Mucosa of gallbladder (tissue), 1 donor: Measurements from ENCODE around the gene CD27. TPM values are rescaled to one million over a fixed set of nuclear protein-coding genes. Genes with fewer than 3 reads are reported as not detected.

ENCODE experiments used
- DNase-seq: peaks from one replicate; pipeline ENCODE4 v3.0.0-alpha.2; 2020; ENCODE audit warnings: low spot score
- total RNA-seq: library from RNA; stranded (reverse); gene quantifications from one replicate; pipeline ENCODE4 v1.2.1, GENCODE V29; 2021
- donor health status: DM: no; HTN: no; CAD: no.

Gene CD27
- total RNA-seq, 1 donor from 2014 or later, result 3.8 TPM

DNA sequence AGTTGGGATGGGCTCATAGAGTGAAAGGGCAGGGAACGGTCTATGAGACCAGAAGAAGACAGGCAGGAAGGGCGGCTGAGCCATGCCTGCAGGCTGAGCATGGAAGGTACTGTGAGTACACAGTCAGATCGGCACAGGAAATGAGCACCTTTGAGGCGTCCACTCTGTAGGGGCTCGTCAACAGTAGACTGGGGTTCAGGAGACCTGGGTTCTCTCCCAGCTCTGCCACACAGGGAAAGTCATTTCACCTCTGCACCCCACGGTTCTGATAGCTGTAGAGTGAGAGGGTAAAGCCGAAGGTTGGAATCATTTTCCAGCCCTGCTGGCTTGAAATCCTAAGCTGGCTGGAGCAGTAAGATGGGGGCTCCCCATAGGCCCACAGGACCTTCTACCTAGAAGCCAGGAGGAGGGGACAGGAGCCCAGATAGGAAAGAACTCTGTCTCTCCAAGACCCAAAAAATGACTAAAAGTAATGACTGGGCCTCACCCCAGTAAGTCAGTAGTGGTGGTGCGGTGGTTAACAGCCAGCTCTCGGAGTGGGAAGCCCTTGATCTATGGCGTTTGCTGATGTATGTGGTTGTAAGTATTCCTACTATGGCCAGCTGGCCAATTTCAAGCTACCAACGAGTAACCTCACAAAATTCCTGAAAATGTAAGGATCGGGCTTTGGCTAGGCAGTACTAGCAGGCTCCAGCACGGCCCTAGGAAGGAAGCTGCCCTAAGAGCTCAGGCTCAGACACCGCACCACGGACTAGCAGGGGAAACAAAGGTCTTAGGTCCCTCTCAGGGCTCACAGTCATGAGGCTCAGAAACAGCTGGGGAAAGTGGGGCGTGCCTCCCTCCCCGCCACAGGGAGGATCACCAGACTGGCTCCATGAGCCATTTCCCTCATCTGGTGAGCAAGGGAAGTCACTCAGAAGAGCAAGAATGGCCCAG, 10.3 kb upstream of the CD27 start:
- DNase-seq, result no peak

DNA sequence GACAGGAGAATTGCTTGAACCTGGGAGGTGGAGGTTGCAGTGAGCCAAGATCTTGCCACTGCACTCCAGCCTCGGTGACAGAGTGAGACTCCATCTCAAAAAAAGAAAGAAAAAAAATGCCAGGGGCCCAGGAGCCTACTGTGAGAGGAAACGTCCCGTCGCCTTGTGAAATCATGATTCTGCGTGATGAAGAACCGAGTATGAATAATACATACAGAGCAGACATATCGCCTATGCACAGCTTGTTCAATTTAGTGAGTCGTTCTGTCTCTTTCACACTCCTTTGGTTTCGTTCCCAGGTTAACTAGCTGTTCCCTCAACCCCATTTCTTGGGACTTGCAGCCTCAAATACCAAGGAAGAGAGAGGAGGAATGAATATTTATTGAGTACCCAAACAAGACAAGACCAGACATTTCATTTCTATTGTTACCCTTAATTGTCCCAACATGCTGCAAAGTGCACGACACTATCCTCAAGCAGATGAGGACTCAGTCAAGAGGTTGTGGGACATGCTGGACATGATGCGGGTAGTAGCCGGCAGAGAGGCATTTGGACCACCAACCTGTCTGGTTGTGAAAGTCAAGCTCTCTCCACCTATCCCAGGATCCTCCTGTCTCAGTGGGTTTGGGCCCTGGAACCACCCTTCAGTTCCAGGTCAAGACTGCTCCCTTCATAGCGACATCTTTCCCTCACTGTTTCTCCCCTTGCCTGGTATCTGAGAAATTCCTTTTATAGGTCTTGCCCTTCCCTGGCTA, 8.6 kb upstream of the CD27 start:
- DNase-seq, result no peak

DNA sequence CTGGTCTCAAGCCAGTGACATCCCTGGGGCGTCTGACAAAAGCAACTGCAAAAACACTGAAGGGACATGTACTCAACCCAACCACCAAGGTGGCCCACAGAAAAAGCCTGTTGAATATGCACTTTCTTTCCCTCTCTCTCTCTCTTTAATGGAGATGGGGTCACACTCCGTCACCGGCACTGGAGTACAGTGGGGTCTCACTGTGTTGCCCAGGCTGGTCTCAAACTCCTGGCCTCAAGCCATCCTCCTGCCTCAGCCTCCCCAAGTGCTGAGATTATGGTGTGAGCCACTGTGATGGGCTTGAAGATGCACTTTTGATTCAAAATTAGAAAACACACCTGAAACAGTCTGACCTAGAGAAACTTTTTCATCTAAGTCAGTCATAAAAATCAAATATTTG, 7.2 kb upstream of the CD27 start:
- no peak for DNase-seq

DNA sequence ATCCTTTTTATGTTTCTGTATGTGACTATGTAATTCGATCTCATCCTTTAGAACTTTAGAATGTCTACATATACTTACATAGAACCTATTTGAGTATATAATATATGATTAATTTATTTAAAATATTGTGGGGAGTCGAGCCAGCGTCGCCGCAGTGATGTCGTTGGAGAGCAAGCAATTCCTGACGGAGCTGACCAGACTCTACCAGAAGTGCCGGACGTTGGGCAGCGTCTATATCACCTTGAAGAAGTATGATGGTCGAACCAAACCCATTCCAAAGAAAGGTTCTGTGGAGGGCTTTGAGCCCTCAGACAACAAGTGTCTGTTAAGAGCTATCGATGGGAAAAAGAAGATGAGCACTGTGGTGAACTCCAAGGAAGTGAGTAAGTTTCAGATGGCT, 6.4 kb upstream of the CD27 start:
- DNase-seq, result no peak

DNA sequence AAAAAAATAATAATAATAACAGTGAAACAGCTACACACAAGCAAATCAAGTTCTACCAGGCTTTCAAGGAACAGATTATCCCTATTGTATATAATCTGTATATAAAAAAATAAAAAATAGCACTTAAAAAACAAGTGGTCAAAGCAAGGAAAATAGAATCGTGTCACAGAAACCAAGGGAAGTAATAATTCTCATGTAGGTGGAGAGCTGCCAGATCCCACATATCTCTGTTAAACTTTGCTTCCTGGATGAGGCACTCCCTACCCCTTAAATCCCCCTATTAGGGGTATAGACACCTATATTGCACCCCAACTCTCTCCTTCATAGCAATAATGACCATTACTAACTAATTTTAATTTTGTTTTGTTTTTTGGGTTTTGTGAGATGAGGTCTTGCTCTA, 4.4 kb upstream of the CD27 start:
- no peak for DNase-seq

DNA sequence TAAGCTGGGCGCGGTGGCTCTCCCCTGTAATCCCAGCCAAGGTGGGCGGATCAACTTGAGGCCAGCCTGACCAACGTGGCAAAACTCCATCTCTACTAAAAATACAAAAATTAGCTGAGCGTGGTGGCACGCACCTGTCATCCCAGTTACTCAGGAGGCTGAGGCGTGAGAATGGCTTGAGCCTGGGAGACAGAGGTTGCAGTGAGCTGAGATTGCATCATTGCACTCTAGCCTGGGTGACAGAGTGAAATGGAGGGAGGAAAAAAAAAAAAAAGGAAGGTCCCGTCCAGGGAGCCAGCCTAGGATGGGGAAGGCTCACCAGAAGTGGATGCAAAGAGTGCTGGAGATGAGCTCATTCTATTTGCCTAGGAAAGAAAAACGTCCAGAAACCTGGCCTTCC, 1.9 kb upstream of the CD27 start:
- no peak for DNase-seq

DNA sequence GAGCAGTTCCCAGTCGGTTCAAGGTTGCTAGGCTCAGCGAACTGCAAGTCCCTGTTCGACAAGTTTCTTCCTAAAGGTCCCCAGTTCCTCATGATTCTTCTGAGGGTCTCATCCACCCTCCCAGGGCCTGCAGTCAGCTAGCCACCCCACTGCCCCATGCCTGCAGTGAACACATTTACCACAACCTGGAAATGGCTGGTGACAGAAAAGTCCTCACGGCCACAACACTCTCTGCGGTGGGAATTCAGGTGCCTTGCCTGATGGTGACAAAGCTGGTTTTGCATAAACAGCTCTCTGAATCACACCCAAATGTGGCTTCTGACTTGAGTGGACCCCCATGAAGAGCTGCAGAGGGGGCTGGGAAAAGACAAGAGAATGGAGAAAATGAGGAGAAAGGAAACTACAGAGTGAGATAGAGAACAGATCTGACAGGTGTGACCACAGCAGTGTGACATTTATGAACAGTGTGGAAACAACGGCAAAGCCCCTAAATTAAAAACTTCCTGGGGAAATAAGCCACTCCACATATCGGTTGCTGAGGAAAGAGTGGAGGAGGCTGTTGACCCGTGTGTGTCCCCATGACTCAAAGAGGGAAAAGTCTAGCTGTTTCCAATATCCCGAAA, 1.3 kb upstream of the CD27 start:
- DNase-seq, result no peak

DNA sequence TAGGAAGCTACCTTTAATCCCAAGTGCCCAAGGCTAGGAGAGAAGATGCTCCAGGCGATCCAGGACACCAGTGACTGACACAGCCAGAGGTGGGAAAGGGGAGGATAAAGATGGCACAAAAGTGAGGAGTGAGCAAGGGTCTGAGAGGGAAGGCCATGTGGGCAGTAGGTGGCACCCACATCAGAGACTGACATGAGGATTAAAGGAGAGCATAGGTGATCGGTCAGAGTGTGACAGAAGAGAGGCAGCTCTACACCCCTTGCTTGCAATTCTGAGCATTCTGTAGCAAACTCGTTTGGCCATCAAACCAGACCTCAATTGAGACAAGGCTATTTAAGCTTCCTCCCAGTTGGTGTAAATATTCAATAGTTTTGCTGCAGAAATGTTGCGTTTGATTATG, 724 bp upstream of the CD27 start:
- no peak for DNase-seq

DNA sequence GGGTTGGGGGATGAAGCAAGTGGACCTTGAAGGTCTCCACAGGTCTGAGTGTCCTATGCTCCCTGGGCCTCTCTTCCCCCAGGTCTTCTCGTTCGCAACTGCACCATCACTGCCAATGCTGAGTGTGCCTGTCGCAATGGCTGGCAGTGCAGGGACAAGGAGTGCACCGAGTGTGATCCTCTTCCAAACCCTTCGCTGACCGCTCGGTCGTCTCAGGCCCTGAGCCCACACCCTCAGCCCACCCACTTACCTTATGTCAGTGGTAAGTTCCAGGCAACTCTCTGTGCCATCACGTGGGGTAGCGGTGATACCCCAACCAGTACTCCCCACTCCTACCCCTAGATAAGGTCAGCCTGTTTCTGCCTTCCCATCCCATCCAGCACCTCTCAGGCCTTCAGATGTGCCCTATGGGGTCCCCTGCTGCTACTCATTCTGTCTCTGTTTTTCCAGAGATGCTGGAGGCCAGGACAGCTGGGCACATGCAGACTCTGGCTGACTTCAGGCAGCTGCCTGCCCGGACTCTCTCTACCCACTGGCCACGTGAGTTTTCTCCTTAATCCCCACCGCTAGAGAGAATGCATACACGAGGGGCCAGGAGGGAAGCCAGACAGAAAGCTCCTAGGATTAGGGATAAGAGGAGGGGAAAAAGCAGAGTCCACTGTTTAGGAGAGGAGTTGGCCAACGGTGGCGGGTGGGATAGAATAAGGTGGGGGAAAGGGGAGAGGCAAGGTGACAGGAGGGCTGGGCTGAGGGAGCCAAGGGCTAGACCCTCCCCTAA, 5.5 kb downstream of the CD27 start:
- no peak for DNase-seq

DNA sequence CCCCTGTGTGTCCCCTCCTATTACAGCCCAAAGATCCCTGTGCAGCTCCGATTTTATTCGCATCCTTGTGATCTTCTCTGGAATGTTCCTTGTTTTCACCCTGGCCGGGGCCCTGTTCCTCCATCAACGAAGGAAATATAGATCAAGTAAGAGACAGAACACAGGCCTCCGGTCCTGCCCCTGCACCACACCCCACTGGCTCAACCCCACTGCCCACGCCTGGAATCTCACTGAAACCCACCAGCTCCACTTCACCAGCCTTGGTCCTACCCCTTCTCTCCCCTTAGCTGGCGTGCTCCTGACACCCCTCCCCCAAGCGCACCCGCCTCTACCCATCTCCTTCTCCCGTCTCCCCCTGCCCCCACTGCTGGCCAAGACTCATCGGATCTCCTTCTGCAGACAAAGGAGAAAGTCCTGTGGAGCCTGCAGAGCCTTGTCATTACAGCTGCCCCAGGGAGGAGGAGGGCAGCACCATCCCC, 6.2 kb downstream of the CD27 start:
- DNase-seq, result no peak

DNA sequence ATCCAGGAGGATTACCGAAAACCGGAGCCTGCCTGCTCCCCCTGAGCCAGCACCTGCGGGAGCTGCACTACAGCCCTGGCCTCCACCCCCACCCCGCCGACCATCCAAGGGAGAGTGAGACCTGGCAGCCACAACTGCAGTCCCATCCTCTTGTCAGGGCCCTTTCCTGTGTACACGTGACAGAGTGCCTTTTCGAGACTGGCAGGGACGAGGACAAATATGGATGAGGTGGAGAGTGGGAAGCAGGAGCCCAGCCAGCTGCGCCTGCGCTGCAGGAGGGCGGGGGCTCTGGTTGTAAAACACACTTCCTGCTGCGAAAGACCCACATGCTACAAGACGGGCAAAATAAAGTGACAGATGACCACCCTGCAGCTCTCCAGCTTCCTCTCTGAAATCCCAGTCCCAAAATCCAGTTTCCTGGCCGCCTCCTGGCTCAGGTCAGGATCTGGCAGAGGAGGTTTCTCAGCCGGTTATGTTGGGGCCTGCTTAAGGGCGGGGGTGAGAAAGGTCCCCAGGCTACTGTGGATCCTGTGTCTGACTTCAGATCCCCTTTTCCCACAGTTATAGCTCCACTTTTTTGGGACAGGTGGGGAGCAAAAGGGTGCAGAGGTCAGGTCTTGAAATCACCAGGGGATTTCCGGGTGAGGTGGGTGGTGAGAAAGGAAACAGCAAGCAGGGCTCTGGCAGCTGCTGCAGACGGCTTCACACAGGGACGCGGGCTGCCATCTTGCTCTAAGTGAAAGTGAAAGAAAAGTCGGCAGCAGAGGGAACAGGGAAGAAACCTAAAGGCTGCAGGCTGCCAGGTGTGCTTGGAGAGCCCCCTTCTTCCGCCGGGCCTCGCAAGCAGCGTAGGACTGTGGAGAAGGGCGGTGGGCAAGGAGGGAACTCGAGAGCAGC, 6.8 kb downstream of the CD27 start, which contains the start of gene TAPBPL:
TAPBPL (plus strand) TSS at position 695 of the 897 bp plus-strand sequence. CDS start 207 bp downstream, outside the sequence.
- peak; percentile 89 for DNase-seq

DNA sequence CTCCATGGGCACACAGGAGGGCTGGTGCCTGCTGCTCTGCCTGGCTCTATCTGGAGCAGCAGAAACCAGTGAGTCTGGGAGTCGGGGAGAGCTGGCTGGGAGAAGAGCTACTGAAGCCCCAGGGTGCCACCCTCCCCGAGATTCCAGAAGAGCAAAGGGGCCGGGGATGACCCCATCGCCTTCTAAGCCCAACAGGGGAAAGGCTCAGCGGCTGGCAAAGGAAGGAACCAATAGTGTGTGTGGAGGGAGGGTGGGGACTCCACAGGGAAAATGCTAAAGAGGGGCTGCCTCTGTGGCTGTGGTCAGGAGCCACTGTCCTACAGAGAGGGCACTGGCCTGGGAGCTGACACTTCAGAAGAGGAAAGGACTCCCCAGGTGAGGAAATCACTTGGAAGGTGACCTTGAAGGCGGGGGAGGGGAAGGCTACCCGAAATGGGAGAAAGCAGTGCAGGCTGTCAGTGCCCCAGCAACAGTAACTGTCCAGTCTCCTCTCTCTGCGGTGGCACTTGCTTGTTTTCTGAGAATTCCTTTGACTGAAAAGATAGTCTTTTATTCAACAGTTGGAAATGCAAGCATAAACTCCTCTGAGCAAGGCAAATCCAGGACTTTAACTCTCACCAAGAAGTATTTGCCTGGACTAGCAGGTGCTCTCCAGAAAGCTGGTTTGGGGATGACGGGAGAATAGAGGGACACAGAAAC, 7.6 kb downstream of the CD27 start:
- peak; percentile 29 for DNase-seq

DNA sequence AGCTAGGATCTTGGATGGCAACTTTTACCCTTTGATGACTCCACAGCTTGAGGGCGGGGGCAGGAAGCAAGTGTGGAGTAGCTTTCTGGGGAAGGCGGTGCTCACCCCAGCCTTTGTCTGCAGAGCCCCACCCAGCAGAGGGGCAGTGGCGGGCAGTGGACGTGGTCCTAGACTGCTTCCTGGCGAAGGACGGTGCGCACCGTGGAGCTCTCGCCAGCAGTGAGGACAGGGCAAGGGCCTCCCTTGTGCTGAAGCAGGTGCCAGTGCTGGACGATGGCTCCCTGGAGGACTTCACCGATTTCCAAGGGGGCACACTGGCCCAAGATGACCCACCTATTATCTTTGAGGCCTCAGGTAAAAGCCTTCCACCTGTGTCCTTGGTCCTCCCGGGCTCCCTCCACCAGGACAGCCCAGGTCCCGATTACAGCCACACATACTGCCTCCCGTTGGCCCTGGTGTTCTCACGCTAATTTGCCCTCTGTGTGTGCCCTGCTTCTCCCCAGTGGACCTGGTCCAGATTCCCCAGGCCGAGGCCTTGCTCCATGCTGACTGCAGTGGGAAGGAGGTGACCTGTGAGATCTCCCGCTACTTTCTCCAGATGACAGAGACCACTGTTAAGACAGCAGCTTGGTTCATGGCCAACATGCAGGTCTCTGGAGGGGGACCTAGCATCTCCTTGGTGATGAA, 8.3 kb downstream of the CD27 start:
- DNase-seq, result peak; percentile 32

DNA sequence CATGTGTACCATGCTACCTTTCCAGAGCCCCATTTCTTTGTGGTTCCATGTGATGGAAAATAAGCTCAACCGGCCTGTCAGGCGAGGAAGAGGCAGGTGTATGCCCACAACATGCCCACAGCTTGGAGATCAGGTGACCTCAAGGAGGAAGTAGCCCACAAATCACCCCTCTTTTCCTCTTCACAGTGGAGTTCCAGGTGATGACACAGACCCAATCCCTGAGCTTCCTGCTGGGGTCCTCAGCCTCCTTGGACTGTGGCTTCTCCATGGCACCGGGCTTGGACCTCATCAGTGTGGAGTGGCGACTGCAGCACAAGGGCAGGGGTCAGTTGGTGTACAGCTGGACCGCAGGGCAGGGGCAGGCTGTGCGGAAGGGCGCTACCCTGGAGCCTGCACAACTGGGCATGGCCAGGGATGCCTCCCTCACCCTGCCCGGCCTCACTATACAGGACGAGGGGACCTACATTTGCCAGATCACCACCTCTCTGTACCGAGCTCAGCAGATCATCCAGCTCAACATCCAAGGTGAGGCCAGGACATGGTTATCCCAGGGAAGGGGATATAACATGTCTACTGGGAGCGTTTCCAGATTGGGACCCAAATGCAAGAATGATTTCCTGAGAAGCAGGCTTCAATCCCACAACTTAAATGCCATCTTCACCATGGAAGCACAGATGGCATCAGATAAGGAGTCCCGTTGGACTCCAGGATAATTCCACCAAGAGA, 12.6 kb downstream of the CD27 start:
- DNase-seq, result no peak

DNA sequence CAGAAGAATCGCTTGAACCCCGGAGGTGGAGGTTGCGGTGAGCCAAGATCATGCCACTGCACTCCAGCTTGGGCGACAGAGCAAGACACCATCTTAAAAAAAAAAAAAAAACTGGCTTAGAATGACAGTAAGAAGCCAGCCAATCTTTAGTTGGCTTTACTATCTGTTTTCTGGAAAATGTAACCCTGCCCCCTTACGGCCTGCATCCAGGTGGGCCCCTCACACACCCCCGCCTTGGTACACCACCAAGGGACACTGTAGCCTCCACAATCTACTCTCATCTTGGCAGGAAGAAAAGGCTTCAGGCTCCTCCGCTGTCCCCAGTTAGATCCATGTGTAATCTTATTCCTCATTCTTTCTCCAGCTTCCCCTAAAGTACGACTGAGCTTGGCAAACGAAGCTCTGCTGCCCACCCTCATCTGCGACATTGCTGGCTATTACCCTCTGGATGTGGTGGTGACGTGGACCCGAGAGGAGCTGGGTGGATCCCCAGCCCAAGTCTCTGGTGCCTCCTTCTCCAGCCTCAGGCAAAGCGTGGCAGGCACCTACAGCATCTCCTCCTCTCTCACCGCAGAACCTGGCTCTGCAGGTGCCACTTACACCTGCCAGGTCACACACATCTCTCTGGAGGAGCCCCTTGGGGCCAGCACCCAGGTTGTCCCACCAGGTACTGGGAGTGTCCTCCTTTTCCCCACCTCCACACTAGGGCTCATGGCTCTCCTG, 13.7 kb downstream of the CD27 start:
- DNase-seq, result no peak

DNA sequence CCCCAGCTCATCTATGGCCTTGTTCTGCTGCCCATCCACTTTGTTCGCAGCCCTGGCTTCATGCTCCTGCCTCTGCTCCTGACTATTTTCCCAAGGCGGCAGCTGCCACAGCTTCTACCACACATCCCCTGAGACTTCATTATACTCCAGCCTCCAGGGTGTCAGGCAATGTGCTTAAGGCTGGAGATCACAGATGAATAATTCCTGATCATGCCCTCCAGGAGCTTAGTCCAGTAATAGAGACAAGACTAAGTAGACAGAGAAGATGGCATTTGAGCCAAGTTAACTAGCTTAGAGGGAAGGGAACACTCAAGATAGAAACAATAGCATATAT, 14.2 kb downstream of the CD27 start:
- DNase-seq, result no peak

DNA sequence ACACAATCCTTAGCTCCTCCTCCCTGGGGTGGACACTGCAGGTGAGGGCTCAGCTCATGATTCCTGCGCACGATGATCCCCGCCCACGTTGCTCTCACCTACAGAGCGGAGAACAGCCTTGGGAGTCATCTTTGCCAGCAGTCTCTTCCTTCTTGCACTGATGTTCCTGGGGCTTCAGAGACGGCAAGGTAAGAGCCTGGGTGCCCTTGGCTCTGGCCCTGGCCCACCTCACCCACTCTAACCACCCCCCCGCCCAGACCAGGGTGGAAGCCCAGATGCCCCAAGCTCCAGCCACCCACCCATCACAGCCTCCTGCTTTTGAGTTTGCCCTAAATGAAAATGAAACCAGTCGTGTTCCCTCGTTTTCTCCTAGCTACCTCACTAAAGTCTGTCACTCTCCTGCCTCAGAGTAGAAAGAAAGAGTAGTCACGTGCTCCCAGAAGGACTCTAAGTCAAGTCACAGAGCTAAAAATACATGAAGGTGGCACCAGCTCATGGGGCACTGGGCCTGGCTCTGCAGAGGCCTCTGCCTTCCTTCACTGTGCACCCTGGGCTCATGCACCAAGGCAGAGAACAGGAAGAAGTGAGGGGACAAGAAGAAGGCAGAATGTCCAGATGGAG, 16.1 kb downstream of the CD27 start:
- no peak for DNase-seq
